Hepatocyte (in vitro differentiated cells): ENCODE results near the gene MFAP2. TPM values are rescaled to one million over a fixed set of nuclear protein-coding genes. Genes with fewer than 3 reads are reported as not detected.

Experiments used
- DNase-seq: peaks from one replicate; pipeline ENCODE4 v3.0.0-alpha.2; 2016; ENCODE audit warnings: low spot score
- H2AFZ ChIP-seq: fragments of 200-600 bp; sonication (generic); 2 replicates; pipeline ENCODE4 v1.6.0; 2016; ENCODE audit warnings: antibody characterized with exemption, mild to moderate bottlenecking
- H3K27ac ChIP-seq: fragments of 200-600 bp; sonication (generic); 2 replicates; pipeline ENCODE4 v1.5.1; 2016; ENCODE audit warnings: mild to moderate bottlenecking
- H3K27me3 ChIP-seq: fragments of 200-600 bp; sonication (generic); 2 replicates; pipeline ENCODE4 v1.6.1; 2016
- H3K36me3 ChIP-seq: fragments of 200-600 bp; sonication (generic); replicated peaks from 2 replicates; pipeline ENCODE4 v1.5.1; 2016; ENCODE audit warnings: low read depth; ENCODE audit not compliant: insufficient read depth
- H3K4me1 ChIP-seq: fragments of 200-600 bp; sonication (generic); 2 replicates; pipeline ENCODE4 v1.5.1; 2016; ENCODE audit warnings: mild to moderate bottlenecking, moderate library complexity; ENCODE audit not compliant: insufficient read depth
- H3K4me2 ChIP-seq: fragments of 200-600 bp; sonication (generic); 2 replicates; pipeline ENCODE4 v1.6.0; 2016
- H3K4me3 ChIP-seq: fragments of 200-600 bp; sonication (generic); 2 replicates; pipeline ENCODE4 v1.5.1; 2016; ENCODE audit warnings: mild to moderate bottlenecking
- H3K79me2 ChIP-seq: fragments of 200-600 bp; sonication (generic); 2 replicates; pipeline ENCODE4 v1.6.0; 2017; ENCODE audit warnings: mild to moderate bottlenecking
- H3K9me2 ChIP-seq: fragments of 200-600 bp; sonication (generic); replicated peaks from 2 replicates; pipeline ENCODE4 v1.6.0; 2017; ENCODE audit warnings: mild to moderate bottlenecking; ENCODE audit not compliant: insufficient read depth
- H3K9me3 ChIP-seq: fragments of 200-600 bp; sonication (generic); 2 replicates; pipeline ENCODE4 v1.5.1; 2016; ENCODE audit warnings: low read depth, mild to moderate bottlenecking
- H4K20me1 ChIP-seq: fragments of 200-600 bp; sonication (generic); 2 replicates; pipeline ENCODE4 v1.6.0; 2016; ENCODE audit warnings: mild to moderate bottlenecking; ENCODE audit not compliant: insufficient read depth, poor library complexity, severe bottlenecking
- CTCF ChIP-seq: fragments of 200-600 bp; sonication (generic); IDR thresholded peaks from 2 replicates; pipeline ENCODE4 v1.5.1; 2016; ENCODE audit warnings: antibody characterized with exemption, mild to moderate bottlenecking; ENCODE audit not compliant: poor library complexity
- EZH2 ChIP-seq: fragments of 200-600 bp; sonication (generic); IDR thresholded peaks from 2 replicates; pipeline ENCODE4 v1.6.1; 2016; ENCODE audit warnings: antibody characterized with exemption, mild to moderate bottlenecking, borderline replicate concordance
- EZH2phosphoT487 ChIP-seq: fragments of 200-600 bp; sonication (generic); IDR thresholded peaks from one replicate; pipeline ENCODE4 v1.6.1; 2018; ENCODE audit warnings: antibody characterized with exemption, mild to moderate bottlenecking, low read depth, moderate library complexity; ENCODE audit not compliant: unreplicated experiment, severe bottlenecking
- WGBS: methylation state at CpG from one replicate; pipeline ENCODE4 v1.1.6; 2016; ENCODE audit warnings: low lambda C conversion rate; ENCODE audit errors: missing lambda C conversion rate; 5-methylcytosine and 5-hydroxymethylcytosine counted together
- polyA plus RNA-seq: library from polyadenylated mRNA; unstranded; fragments of >200 nt; fragmentation: Nextera tagmentation; extraction: Ambion mirVana; gene quantifications from 2 replicates; pipeline ENCODE4 v1.2.1, GENCODE V29; 2016
- total RNA-seq: library from RNA; depleted of rRNA; stranded (reverse); fragments of >200 nt; gene quantifications from 2 replicates; pipeline ENCODE4 v1.2.3, GENCODE V29; 2014

MFAP2 gene
- total and polyA plus RNA-seq, 2 experiments from 2014 or later, result 172 to 551 TPM

- H3K4me3 ChIP-seq, result no peak overlapping the region
- no peak overlapping the region for H2AFZ ChIP-seq
- no peak overlapping the region for H3K27ac ChIP-seq
- no peaks in the 10 kb centered on the region for H3K9me3 ChIP-seq
- H4K20me1 ChIP-seq, result no peaks in the 10 kb centered on the region
- no peaks in the 10 kb centered on the region for H3K4me1 ChIP-seq
- no peaks in the 10 kb centered on the region for H3K27me3 ChIP-seq
- no peak for TF ChIP-seq CTCF
- no peak for TF ChIP-seq EZH2phosphoT487
- TF ChIP-seq EZH2, result no peak
- H3K79me2 ChIP-seq, result no peaks in the 10 kb centered on the region
- no peak for DNase-seq
- 98% methylated on average over 7 of the region's 7 CpGs for WGBS
- H3K4me2 ChIP-seq, result no peak overlapping the region
- H3K36me3 ChIP-seq, result no peaks in the 10 kb centered on the region
- H3K9me2 ChIP-seq, result no peaks in the 10 kb centered on the region
These were observed 37.0 kb upstream of the MFAP2 start for GRCh38 chr1:17017435-17017834.

GRCh38 chr1:17016317-17016661 is 35.9 kb upstream of the MFAP2 start:
- no peaks in the 10 kb centered on the region for H3K9me2 ChIP-seq
- no peaks in the 10 kb centered on the region for H3K36me3 ChIP-seq
- no peak overlapping the region for H3K4me2 ChIP-seq
- WGBS, result 49% methylated on average over 5 of the region's 5 CpGs
- H3K4me3 ChIP-seq, result no peak overlapping the region
- H3K9me3 ChIP-seq, result no peaks in the 10 kb centered on the region
- no peaks in the 10 kb centered on the region for H4K20me1 ChIP-seq
- DNase-seq, result no peak
- no peaks in the 10 kb centered on the region for H3K27me3 ChIP-seq
- no peak overlapping the region for H2AFZ ChIP-seq
- TF ChIP-seq EZH2phosphoT487, result no peak
- TF ChIP-seq CTCF, result no peak
- no peak for TF ChIP-seq EZH2
- no peaks in the 10 kb centered on the region for H3K79me2 ChIP-seq
- H3K27ac ChIP-seq, result peak overlapping the region; percentile 7
- no peaks in the 10 kb centered on the region for H3K4me1 ChIP-seq

GRCh38 chr1:17014671-17015567 is 34.5 kb upstream of the MFAP2 start:
- H3K79me2 ChIP-seq, result peaks cover 8% of the 10 kb centered on the region
- no peak for DNase-seq
- no peaks in the 10 kb centered on the region for H3K9me3 ChIP-seq
- H2AFZ ChIP-seq, result no peak overlapping the region
- H3K4me1 ChIP-seq, result peaks cover 11% of the 10 kb centered on the region
- H3K4me3 ChIP-seq, result no peak overlapping the region
- no peak overlapping the region for H3K27ac ChIP-seq
- no peaks in the 10 kb centered on the region for H4K20me1 ChIP-seq
- H3K36me3 ChIP-seq, result no peaks in the 10 kb centered on the region
- H3K4me2 ChIP-seq, result no peak overlapping the region
- TF ChIP-seq CTCF (no peak), EZH2 (no peak), EZH2phosphoT487 (no peak)
- no peaks in the 10 kb centered on the region for H3K27me3 ChIP-seq
- 61% methylated on average over 10 of the region's 10 CpGs for WGBS
- H3K9me2 ChIP-seq, result no peaks in the 10 kb centered on the region
